GM13977 (cell line): ENCODE results near the gene AIMP2.
"Not testable (repeated sequence)": the region's sequence is repeated elsewhere in the genome, so short reads cannot be mapped to it uniquely, and the experiment has no call there.

Experiments
- DNase-seq: peaks from one replicate; pipeline ENCODE4 v3.0.0; 2012; ENCODE audit warnings: low spot score
- in situ Hi-C: fragments of 300-500 bp; cut with MboI; formaldehyde crosslinking; loops from one replicate; pipeline ENCODE4 v1.12.0; 2022; ENCODE audit warnings: low sequenced_read_pairs, low pct_unique_long_range_greater_than_20kb, mixed read lengths, inconsistent platforms; ENCODE audit not compliant: unreplicated experiment
- TF ChIP-seq, protein P1 (sequence below): IDR thresholded peaks from 2 replicates; pipeline ENCODE4 v1.5.1; 2012; ENCODE audit warnings: mild to moderate bottlenecking, control low read depth; ENCODE audit not compliant: insufficient read depth; ENCODE audit errors: extremely low read depth, missing control alignments

The AIMP2 gene

GRCh38 chr7:6008668-6009611 lies at the start of gene AIMP2, which contains the start of gene PMS2:
TSS of gene AIMP2 (plus strand) at chr7:6009272. CDS start at chr7:6009364, 92 bp downstream.
TSS of gene PMS2 (minus strand) at chr7:6009049. CDS start at chr7:6009019, 30 bp downstream.
- in situ Hi-C loops = loop anchor here (10.0 to 25.0 kb wide), 2 partner anchors 147 to 316 kb away; no protein-coding TSS in a partner anchor
- DNase-seq = peak; percentile 94
- TF ChIP-seq, protein P1, sequence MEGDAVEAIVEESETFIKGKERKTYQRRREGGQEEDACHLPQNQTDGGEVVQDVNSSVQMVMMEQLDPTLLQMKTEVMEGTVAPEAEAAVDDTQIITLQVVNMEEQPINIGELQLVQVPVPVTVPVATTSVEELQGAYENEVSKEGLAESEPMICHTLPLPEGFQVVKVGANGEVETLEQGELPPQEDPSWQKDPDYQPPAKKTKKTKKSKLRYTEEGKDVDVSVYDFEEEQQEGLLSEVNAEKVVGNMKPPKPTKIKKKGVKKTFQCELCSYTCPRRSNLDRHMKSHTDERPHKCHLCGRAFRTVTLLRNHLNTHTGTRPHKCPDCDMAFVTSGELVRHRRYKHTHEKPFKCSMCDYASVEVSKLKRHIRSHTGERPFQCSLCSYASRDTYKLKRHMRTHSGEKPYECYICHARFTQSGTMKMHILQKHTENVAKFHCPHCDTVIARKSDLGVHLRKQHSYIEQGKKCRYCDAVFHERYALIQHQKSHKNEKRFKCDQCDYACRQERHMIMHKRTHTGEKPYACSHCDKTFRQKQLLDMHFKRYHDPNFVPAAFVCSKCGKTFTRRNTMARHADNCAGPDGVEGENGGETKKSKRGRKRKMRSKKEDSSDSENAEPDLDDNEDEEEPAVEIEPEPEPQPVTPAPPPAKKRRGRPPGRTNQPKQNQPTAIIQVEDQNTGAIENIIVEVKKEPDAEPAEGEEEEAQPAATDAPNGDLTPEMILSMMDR = peak; percentile 39

DNA sequence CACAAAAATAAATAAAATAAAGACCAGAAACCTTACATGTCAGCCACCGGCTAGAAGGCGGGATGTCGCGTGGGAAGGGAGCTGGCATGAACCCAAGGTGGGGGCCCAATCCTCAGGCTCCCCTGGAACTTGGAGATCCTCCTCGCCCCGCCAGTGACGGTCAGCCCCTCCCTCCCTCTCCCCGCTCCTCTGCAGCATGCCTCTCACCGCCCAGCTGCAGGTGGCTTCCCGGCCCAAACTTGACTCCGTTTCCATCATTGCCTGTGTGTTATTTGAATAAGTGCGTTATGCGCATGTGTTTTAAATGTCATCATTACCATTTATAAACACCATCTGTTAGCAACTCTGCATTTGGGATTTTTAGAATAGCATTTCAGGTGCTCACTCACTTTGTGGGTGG lies 45.9 kb upstream of the AIMP2 start:
- in situ Hi-C loops, DNase-seq: not testable (repeated sequence)

- in situ Hi-C loops, DNase-seq: not testable (repeated sequence)
These were observed 45.3 kb upstream of the AIMP2 start for GRCh38 chr7:5963810-5964209.

- in situ Hi-C loops, DNase-seq: not testable (repeated sequence)
These were observed 38.6 kb upstream of the AIMP2 start, which contains the start of gene RSPH10B for GRCh38 chr7:5970347-5970911. TSS of gene RSPH10B (minus strand) at chr7:5970689. CDS start at chr7:5967116, 3,573 bp downstream.

GRCh38 chr7:5973580-5973979 lies 35.5 kb upstream of the AIMP2 start:
- in situ Hi-C loops, DNase-seq: not testable (repeated sequence)

GRCh38 chr7:5979680-5980314 lies 29.3 kb upstream of the AIMP2 start:
- DNase-seq, in situ Hi-C loops: not testable (repeated sequence)

- in situ Hi-C loops, DNase-seq: not testable (repeated sequence)
These were observed 22.0 kb upstream of the AIMP2 start for GRCh38 chr7:5987061-5987460.

DNA sequence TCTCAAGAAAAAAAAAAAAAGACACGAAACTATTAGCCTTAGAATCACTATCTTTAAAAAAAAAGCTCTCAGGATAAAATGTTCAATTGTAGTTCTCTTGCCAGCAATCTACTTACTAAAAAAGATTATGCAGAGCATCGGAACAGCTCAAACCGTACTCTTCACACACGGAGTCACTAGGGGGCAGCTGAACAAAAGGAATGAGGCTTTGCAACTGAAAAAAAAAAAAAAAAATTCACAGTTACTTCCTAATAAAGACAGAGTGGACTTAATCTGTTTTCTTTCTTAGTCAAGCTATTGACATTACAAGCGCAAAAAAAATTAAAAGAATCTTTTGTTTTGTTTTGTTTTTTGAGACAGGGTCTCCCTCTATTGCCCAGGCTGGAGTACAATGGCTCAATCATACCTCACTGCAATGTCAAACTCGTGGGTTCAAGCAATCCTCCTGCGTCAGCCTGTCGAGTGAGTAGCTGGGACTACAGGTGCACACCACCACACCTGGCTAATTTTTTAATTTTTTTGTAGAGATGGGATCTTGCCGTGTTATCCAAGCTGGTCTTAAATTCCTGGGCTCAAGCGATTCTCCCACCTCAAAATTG lies 11.8 kb upstream of the AIMP2 start:
- TF ChIP-seq, protein P1 = peak; percentile 65
- in situ Hi-C loops = no loop called here
- peak; percentile 59 for DNase-seq

- no peak for DNase-seq
- in situ Hi-C loops = loop anchor here (10.0 to 25.0 kb wide), 2 partner anchors 145 to 317 kb away; no protein-coding TSS in a partner anchor
These were observed 1.7 kb upstream of the AIMP2 start for GRCh38 chr7:6007386-6007785.

DNA sequence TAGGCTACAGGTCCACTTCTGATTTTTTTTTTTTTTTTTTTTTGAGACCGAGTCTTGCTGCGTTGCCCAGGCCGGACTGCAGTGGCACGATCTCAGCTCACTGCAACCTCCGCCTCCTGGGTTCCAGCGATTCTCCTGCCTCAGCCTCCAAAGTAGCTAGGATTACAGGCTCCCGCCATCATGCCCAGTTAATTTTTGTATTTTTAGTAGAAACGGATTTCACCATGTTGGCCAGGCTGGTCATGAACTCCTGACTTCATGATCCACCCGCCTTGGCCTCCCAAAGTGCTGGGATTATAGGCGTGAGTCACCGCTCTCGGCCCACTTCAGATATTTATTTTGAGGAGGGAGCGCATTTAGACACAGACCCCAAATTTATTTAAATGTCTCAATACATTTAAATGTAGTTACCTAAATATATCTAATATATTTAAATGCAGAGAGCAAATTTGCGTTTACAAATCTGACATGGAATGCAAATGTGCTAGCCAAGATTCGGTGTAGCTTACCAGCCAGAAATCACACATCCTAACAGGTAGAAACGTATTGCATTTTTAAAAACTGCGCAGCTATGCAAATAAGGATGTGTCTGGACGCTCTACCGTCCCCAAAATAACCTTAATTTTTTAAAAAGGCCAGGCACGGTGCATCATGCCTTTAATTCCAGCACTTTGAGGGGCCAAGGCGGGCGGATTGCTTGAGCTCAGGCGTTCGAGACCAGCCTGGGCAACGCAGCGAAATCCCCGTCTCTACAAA lies 1.1 kb upstream of the AIMP2 start:
- not testable (repeated sequence) for DNase-seq
- in situ Hi-C loops = loop anchor here (10.0 to 25.0 kb wide), 2 partner anchors 146 to 317 kb away; no protein-coding TSS in a partner anchor

More at GRCh38 chr7:6007386-6007785, 1.7 kb upstream of the AIMP2 start:
- TF ChIP-seq, protein P1 = no peak

GRCh38 chr7:6010370-6010769 lies 1.3 kb downstream of the AIMP2 start:
- DNase-seq = not testable (repeated sequence)
- in situ Hi-C loops = loop anchor here (25.0 kb wide), 1 partner anchor 148 kb away; no protein-coding TSS in a partner anchor
